ENCODE data around the gene SLAMF1.

The SLAMF1 gene

GRCh38 chr1:160607672-160608032 lies 39.2 kb downstream of the SLAMF1 start:
- Histone ChIP-seq H3K4me2 (ENCODE audit: low read depth, low read length) (no peak overlapping the region), H3K9me2 (replicated peaks; ENCODE audit: insufficient read depth, low read length) (no peaks in the 10 kb centered on the region), H4K20me1 (ENCODE audit: insufficient read depth, low read length) (no peaks in the 10 kb centered on the region), H3K9me3 (replicated peaks; ENCODE audit: insufficient read depth, low read length) (no peaks in the 10 kb centered on the region), H3K9ac (ENCODE audit: low read length) (no peak overlapping the region), H3K4me3 (ENCODE audit: low read length) (no peak overlapping the region), H3K27ac (ENCODE audit: low read length) (no peak overlapping the region), H3F3A (ENCODE audit: insufficient read depth, low read length) (no peaks in the 10 kb centered on the region), H3K27me3 (replicated peaks; ENCODE audit: insufficient read depth, low read length) (no peaks in the 10 kb centered on the region), H3K79me2 (ENCODE audit: low read length) (no peaks in the 10 kb centered on the region), H3K36me3 (replicated peaks; ENCODE audit: insufficient read depth, low read length) (no peaks in the 10 kb centered on the region), H2AFZ (ENCODE audit: low read length) (no peak overlapping the region), H3K4me1 (ENCODE audit: low read length) (peaks cover 13% of the 10 kb centered on the region)
- no peak for TF ChIP-seq EZH2phosphoT487 (IDR thresholded peaks at IDR 0.05; ENCODE audit: low read length)
- TF ChIP-seq, protein P1, sequence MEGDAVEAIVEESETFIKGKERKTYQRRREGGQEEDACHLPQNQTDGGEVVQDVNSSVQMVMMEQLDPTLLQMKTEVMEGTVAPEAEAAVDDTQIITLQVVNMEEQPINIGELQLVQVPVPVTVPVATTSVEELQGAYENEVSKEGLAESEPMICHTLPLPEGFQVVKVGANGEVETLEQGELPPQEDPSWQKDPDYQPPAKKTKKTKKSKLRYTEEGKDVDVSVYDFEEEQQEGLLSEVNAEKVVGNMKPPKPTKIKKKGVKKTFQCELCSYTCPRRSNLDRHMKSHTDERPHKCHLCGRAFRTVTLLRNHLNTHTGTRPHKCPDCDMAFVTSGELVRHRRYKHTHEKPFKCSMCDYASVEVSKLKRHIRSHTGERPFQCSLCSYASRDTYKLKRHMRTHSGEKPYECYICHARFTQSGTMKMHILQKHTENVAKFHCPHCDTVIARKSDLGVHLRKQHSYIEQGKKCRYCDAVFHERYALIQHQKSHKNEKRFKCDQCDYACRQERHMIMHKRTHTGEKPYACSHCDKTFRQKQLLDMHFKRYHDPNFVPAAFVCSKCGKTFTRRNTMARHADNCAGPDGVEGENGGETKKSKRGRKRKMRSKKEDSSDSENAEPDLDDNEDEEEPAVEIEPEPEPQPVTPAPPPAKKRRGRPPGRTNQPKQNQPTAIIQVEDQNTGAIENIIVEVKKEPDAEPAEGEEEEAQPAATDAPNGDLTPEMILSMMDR (IDR thresholded peaks at IDR 0.05; ENCODE audit: low read length): no peak
- TF ChIP-seq EZH2 (optimal IDR thresholded peaks at IDR 0.05; ENCODE audit: low read depth, low read length): no peak
- DNase-seq: no peak

GRCh38 chr1:160607011-160607671 lies 39.7 kb downstream of the SLAMF1 start:
- no peaks in the 10 kb centered on the region for H3K27me3 ChIP-seq (replicated peaks; ENCODE audit: insufficient read depth, low read length)
- H3K9me2 ChIP-seq (replicated peaks; ENCODE audit: insufficient read depth, low read length): no peaks in the 10 kb centered on the region
- H4K20me1 ChIP-seq (ENCODE audit: insufficient read depth, low read length): no peaks in the 10 kb centered on the region
- H3K36me3 ChIP-seq (replicated peaks; ENCODE audit: insufficient read depth, low read length): no peaks in the 10 kb centered on the region
- no peaks in the 10 kb centered on the region for H3F3A ChIP-seq (ENCODE audit: insufficient read depth, low read length)
- H3K79me2 ChIP-seq (ENCODE audit: low read length): no peaks in the 10 kb centered on the region
- H3K4me3 ChIP-seq (ENCODE audit: low read length): no peak overlapping the region
- H2AFZ ChIP-seq (ENCODE audit: low read length): no peak overlapping the region
- peaks cover 13% of the 10 kb centered on the region for H3K4me1 ChIP-seq (ENCODE audit: low read length)
- H3K27ac ChIP-seq (ENCODE audit: low read length): no peak overlapping the region
- no peak overlapping the region for H3K4me2 ChIP-seq (ENCODE audit: low read depth, low read length)
- peak; percentile 93 for DNase-seq
- TF ChIP-seq EZH2 (optimal IDR thresholded peaks at IDR 0.05; ENCODE audit: low read depth, low read length): no peak
- TF ChIP-seq, protein P1 (IDR thresholded peaks at IDR 0.05; ENCODE audit: low read length): peak; percentile 95
- TF ChIP-seq EZH2phosphoT487 (IDR thresholded peaks at IDR 0.05; ENCODE audit: low read length): no peak
- H3K9me3 ChIP-seq (replicated peaks; ENCODE audit: insufficient read depth, low read length): no peaks in the 10 kb centered on the region
- H3K9ac ChIP-seq (ENCODE audit: low read length): no peak overlapping the region

DNA sequence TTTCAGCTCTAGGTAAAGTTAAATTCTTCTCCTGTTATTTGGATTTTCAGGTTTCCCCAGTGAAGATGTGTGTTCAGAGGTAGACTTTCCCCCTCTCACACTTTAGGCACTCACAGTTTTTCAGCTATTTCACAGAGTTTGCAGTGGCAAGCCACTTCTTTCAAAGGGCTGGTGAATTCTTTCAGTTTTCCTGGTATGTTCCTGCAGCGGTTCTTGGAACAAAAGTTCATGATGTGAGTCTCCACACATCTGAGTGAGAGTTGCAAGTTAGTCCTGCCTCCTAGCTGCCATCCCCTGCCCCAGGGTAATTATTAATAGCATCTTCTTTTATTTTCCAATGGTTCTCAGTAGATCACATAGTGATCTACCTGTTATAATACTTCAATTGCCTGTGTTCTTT lies 40.2 kb downstream of the SLAMF1 start:
- DNase-seq: no peak
- H3K4me2 ChIP-seq (ENCODE audit: low read depth, low read length): no peak overlapping the region
- H3K36me3 ChIP-seq (replicated peaks; ENCODE audit: insufficient read depth, low read length): no peaks in the 10 kb centered on the region
- peaks cover 13% of the 10 kb centered on the region for H3K4me1 ChIP-seq (ENCODE audit: low read length)
- H3K9me3 ChIP-seq (replicated peaks; ENCODE audit: insufficient read depth, low read length): no peaks in the 10 kb centered on the region
- no peak overlapping the region for H3K9ac ChIP-seq (ENCODE audit: low read length)
- H3F3A ChIP-seq (ENCODE audit: insufficient read depth, low read length): no peaks in the 10 kb centered on the region
- H2AFZ ChIP-seq (ENCODE audit: low read length): no peak overlapping the region
- no peak overlapping the region for H3K4me3 ChIP-seq (ENCODE audit: low read length)
- no peaks in the 10 kb centered on the region for H4K20me1 ChIP-seq (ENCODE audit: insufficient read depth, low read length)
- H3K27me3 ChIP-seq (replicated peaks; ENCODE audit: insufficient read depth, low read length): no peaks in the 10 kb centered on the region
- H3K9me2 ChIP-seq (replicated peaks; ENCODE audit: insufficient read depth, low read length): no peaks in the 10 kb centered on the region
- TF ChIP-seq, protein P1 (IDR thresholded peaks at IDR 0.05; ENCODE audit: low read length): no peak
- no peaks in the 10 kb centered on the region for H3K79me2 ChIP-seq (ENCODE audit: low read length)
- no peak overlapping the region for H3K27ac ChIP-seq (ENCODE audit: low read length)

Data from MM.1S (cell line).